Uterus (tissue), 4 donors: ENCODE measurements around the gene KRTAP4-9. TPM values are rescaled to one million over a fixed set of nuclear protein-coding genes. Genes with fewer than 3 reads are reported as not detected.
"Not testable (repeated sequence)": the region's sequence is repeated elsewhere in the genome, so short reads cannot be mapped to it uniquely, and the experiment has no call there.

Experiments
- DNase-seq, 2 donors: peaks; one replicate each; pipeline ENCODE4 v3.0.0-alpha.2; 2019 to 2020
- H3K27ac ChIP-seq, 2 donors: fragments of 200-600 bp; sonication (generic); 1 replicate in 1 of 2; 2 replicates in 1 of 2; pipeline ENCODE4 v1.5.1; 2016 to 2018
- H3K27me3 ChIP-seq, 2 donors: fragments of 200-600 bp; sonication (generic); one replicate each; pipeline ENCODE4 v1.5.1; 2018 to 2019; ENCODE audit warnings: control low read depth in 1 of 2
- H3K36me3 ChIP-seq, 2 donors: fragments of 200-600 bp; sonication (generic); one replicate each; pipeline ENCODE4 v1.5.1; 2019; ENCODE audit warnings: control low read depth in 1 of 2
- H3K4me1 ChIP-seq, 2 donors: fragments of 200-600 bp; sonication (generic); one replicate each; pipeline ENCODE4 v1.5.1; 2018 to 2019; ENCODE audit warnings: control low read depth in 1 of 2
- H3K4me3 ChIP-seq, 2 donors: fragments of 200-600 bp; sonication (generic); 1 replicate in 1 of 2; 2 replicates in 1 of 2; pipeline ENCODE4 v1.5.1; 2018 to 2019; ENCODE audit warnings: mild to moderate bottlenecking in 1 of 2
- H3K9me3 ChIP-seq, 2 donors: fragments of 200-600 bp; sonication (generic); one replicate each; pipeline ENCODE4 v1.5.1; 2019; ENCODE audit warnings: control low read depth in 1 of 2
- CTCF ChIP-seq, 4 experiments: fragments of 200-600 bp in 2 of 4; fragments of 450-650 bp in 2 of 4; sonication (generic) in 2 of 4; IDR thresholded peaks; one replicate each; pipeline ENCODE4 v1.5.1; 2016 to 2019; ENCODE audit warnings: antibody characterized with exemption in 4 of 4, mild to moderate bottlenecking in 2 of 4, moderate library complexity in 1 of 4
- POLR2A ChIP-seq, 2 donors: fragments of 450-650 bp; IDR thresholded peaks; one replicate each; pipeline ENCODE4 v1.6.1; 2016; ENCODE audit warnings: antibody characterized with exemption in 2 of 2, mild to moderate bottlenecking in 1 of 2, moderate library complexity in 1 of 2
- intact Hi-C: fragments of 100-400 bp; cut with DNase I; formaldehyde crosslinking; loops from one replicate; pipeline ENCODE4 v1.15.1; 2023; ENCODE audit warnings: low total_unique reads
- total RNA-seq, 4 donors: library from RNA; depleted of rRNA in 3 of 4; stranded (reverse); fragments of >200 nt in 3 of 4; gene quantifications; one replicate each; pipeline versions ENCODE4 v1.1.0 to v1.2.4, GENCODE V29; 2014 to 2023
- donor health status: DM: yes; HTN: yes; CAD: no.

KRTAP4-9 gene
- total RNA-seq, 4 donors from 2014 or later: not detected

GRCh38 chr17:41127371-41127770, 22.2 kb downstream of the KRTAP4-9 start:
- intact Hi-C loops: no loop called here
- TF ChIP-seq POLR2A (IDR thresholded peaks at IDR 0.05) (no peak), CTCF (IDR thresholded peaks at IDR 0.05) (no peak)
- no peaks in the 10 kb centered on the region for H3K27me3 ChIP-seq
- H3K4me3 ChIP-seq: no peak overlapping the region
- no peak overlapping the region for H3K27ac ChIP-seq
- no peaks in the 10 kb centered on the region for H3K9me3 ChIP-seq
- DNase-seq: no peak
- H3K4me1 ChIP-seq: no peaks in the 10 kb centered on the region
- H3K36me3 ChIP-seq: no peaks in the 10 kb centered on the region

- no peak for DNase-seq
- no peak overlapping the region for H3K4me3 ChIP-seq
- intact Hi-C loops: no loop called here
- TF ChIP-seq CTCF (IDR thresholded peaks at IDR 0.05) (no peak), POLR2A (IDR thresholded peaks at IDR 0.05) (no peak)
- no peaks in the 10 kb centered on the region for H3K36me3 ChIP-seq
- H3K27me3 ChIP-seq: no peaks in the 10 kb centered on the region
- H3K4me1 ChIP-seq: no peaks in the 10 kb centered on the region
- no peak overlapping the region for H3K27ac ChIP-seq
- H3K9me3 ChIP-seq: no peaks in the 10 kb centered on the region
Observed at GRCh38 chr17:41131979-41132378, 26.8 kb downstream of the KRTAP4-9 start.

GRCh38 chr17:41133880-41134735, 28.9 kb downstream of the KRTAP4-9 start:
- H3K4me3 ChIP-seq: no peak overlapping the region
- H3K9me3 ChIP-seq: no peaks in the 10 kb centered on the region
- no peaks in the 10 kb centered on the region for H3K4me1 ChIP-seq
- no peak overlapping the region for H3K27ac ChIP-seq
- TF ChIP-seq CTCF (IDR thresholded peaks at IDR 0.05) (no peak), POLR2A (IDR thresholded peaks at IDR 0.05) (no peak)
- no peaks in the 10 kb centered on the region for H3K27me3 ChIP-seq
- intact Hi-C loops: no loop called here
- no peaks in the 10 kb centered on the region for H3K36me3 ChIP-seq
- DNase-seq: no peak

GRCh38 chr17:41139865-41140264, 34.7 kb downstream of the KRTAP4-9 start:
- intact Hi-C loops, DNase-seq, H3K4me3 ChIP-seq, H3K27me3 ChIP-seq, H3K27ac ChIP-seq, H3K9me3 ChIP-seq, H3K36me3 ChIP-seq, H3K4me1 ChIP-seq: not testable (repeated sequence)

GRCh38 chr17:41140360-41141131, 35.4 kb downstream of the KRTAP4-9 start, which contains the start of gene KRTAP4-6:
Gene KRTAP4-6, minus strand, starts transcription at chr17:41140544. Its CDS starts 57 bp downstream, at chr17:41140487.
- intact Hi-C loops: no loop called here
- no peaks in the 10 kb centered on the region for H3K4me1 ChIP-seq
- no peak within 1 kb of the TSS for H3K4me3 ChIP-seq
- DNase-seq: no peak
- no peaks in the 10 kb centered on the region for H3K36me3 ChIP-seq
- H3K27me3 ChIP-seq: no peaks in the 10 kb centered on the region
- no peaks in the 10 kb centered on the region for H3K9me3 ChIP-seq
- no peak within 1 kb of the TSS for H3K27ac ChIP-seq
- TF ChIP-seq POLR2A (IDR thresholded peaks at IDR 0.05) (no peak), CTCF (IDR thresholded peaks at IDR 0.05) (no peak)
